ENCODE data around the gene ZFHX3. TPM values are rescaled to one million over a fixed set of nuclear protein-coding genes. Genes with fewer than 3 reads are reported as not detected.

Gene ZFHX3
- total RNA-seq, 4 donors from 2014 or later: 36.3 to 44.0 (median 38.1) TPM

DNA sequence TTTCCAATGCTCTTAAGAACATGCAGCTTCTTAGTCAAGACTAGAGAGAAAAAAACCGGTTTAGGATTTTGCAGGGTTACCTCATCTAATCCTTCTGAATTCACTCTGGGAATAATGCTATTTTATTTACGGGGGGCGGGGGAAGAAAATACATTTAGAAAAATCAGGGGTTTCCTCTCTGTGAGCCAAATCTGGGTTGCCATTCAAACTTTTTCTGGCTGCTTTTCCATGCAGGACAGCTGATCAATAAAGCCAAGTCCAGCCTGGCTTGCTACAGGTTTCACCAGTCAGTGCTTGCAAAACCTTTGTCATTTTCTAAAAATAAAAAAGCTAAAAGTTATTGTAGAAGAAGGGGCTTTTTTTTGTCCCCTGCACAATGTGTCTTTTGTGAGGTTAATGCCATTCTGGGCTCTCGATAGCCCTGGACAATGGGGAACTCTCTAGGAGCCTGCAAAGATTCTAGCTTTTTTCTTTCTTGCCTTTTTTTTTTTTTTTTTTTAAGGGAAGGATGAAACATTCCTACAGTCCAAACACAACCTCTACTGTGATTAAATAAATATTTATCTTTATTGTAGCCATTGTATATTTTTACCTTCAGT is 13.1 kb upstream of the ZFHX3 start:
- TF ChIP-seq CTCF (IDR thresholded peaks at IDR 0.05) (no peak), EP300 (IDR thresholded peaks at IDR 0.05) (no peak), POLR2A (IDR thresholded peaks at IDR 0.05) (no peak)
- DNase-seq (ENCODE audit: low spot score in 2 of 2): no peak
- peak overlapping the region in 2 of 4 donors; percentile 88 to 99 for H3K27ac ChIP-seq
- no peaks in the 10 kb centered on the region for H3K9me3 ChIP-seq
- H3K4me1 ChIP-seq: peaks cover 0 to 66% (median 18%) of the 10 kb centered on the region in 4 donors
- 61 to 70% methylated on average over 4 of the region's 4 CpGs for WGBS, 2 donors
- no peaks in the 10 kb centered on the region for H3K36me3 ChIP-seq
- peaks cover 0 to 25% of the 10 kb centered on the region in 2 donors for H3K27me3 ChIP-seq
- H3K4me3 ChIP-seq: peak overlapping the region in 1 of 4 donors; percentile 83

DNA sequence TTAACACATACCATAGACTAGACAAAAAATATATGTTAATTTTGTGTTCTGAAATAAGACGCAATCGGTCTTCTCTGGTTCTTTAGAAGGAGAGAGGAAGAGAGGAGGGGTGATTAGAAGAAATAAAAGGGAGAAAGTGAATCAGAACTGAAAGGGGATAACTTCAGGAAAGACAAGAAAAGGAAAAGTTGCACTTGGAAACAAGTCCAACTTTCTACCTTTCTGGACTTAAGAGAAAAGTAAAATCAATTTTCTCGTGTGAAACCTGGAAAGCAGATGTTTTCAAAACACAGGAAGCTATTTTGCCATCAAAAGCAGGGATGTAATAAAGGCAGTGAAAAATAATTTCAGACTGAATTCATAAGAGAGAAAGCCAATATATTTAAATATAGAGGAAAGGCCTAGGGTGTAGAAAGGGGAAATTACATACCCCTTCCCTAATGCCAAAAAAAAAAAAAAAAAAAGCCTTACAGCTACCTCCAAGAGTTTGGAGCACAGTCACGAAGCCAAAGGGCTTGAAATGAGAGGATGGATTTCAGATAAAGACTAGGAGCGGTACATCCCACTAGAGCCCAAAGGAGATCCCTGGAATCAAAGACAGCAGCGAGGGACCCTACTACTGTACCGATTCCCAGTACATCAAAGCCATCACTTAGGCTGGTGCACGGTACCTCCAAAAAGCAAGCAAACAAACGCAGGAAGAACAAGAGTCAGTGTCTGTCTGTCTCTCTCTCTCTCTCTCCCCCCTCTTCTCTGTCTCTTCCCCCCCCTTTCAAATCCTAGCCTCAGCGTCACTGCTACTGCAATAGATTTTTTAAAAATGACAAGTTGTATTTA is 12.1 kb upstream of the ZFHX3 start:
- WGBS, 2 donors: 65 to 70% methylated on average over 10 of the region's 10 CpGs

GRCh38 chr16:73058616-73059409 is 10.9 kb upstream of the ZFHX3 start:
- H3K9me3 ChIP-seq: no peaks in the 10 kb centered on the region
- no peak for TF ChIP-seq CTCF (IDR thresholded peaks at IDR 0.05)
- TF ChIP-seq POLR2A (IDR thresholded peaks at IDR 0.05): no peak
- peak in 1 of 2 donors; percentile 34 for TF ChIP-seq EP300 (IDR thresholded peaks at IDR 0.05)
- H3K4me3 ChIP-seq: peak overlapping the region; percentile 48 to 83 (median 56)
- H3K4me1 ChIP-seq: peaks cover 0 to 66% (median 28%) of the 10 kb centered on the region in 4 donors
- peaks cover 0 to 6% of the 10 kb centered on the region in 2 donors for H3K27me3 ChIP-seq
- no peak for DNase-seq (ENCODE audit: low spot score in 2 of 2)
- no peaks in the 10 kb centered on the region for H3K36me3 ChIP-seq
- WGBS, 2 donors: 0% methylated on average over 31 to 43 of the region's 72 CpGs
- H3K27ac ChIP-seq: peak overlapping the region; percentile 82 to 99 (median 89)

More for the DNA sequence above, 12.1 kb upstream of the ZFHX3 start:
- Histone ChIP-seq H3K4me1 (peaks cover 0 to 66% (median 20%) of the 10 kb centered on the region in 4 donors), H3K27ac (peak overlapping the region; percentile 82 to 99 (median 89)), H3K9me3 (no peaks in the 10 kb centered on the region), H3K4me3 (peak overlapping the region; percentile 1 to 83 (median 28)), H3K27me3 (peaks cover 0 to 17% of the 10 kb centered on the region in 2 donors), H3K36me3 (no peaks in the 10 kb centered on the region)
- no peak for DNase-seq (ENCODE audit: low spot score in 2 of 2)
- TF ChIP-seq POLR2A (IDR thresholded peaks at IDR 0.05): no peak
- TF ChIP-seq EP300 (IDR thresholded peaks at IDR 0.05): no peak
- no peak for TF ChIP-seq CTCF (IDR thresholded peaks at IDR 0.05)

GRCh38 chr16:73058221-73058615 is 10.3 kb upstream of the ZFHX3 start:
- no peak for DNase-seq (ENCODE audit: low spot score in 2 of 2)
- no peaks in the 10 kb centered on the region for H3K9me3 ChIP-seq
- H3K27me3 ChIP-seq: peaks cover 0 to 5% of the 10 kb centered on the region in 2 donors
- TF ChIP-seq POLR2A (IDR thresholded peaks at IDR 0.05): no peak
- no peak for TF ChIP-seq CTCF (IDR thresholded peaks at IDR 0.05)
- TF ChIP-seq EP300 (IDR thresholded peaks at IDR 0.05): no peak
- H3K4me1 ChIP-seq: peaks cover 0 to 66% (median 31%) of the 10 kb centered on the region in 4 donors
- H3K4me3 ChIP-seq: peak overlapping the region; percentile 47 to 83 (median 54)
- WGBS, 2 donors: 0 to 1% methylated on average over 43 to 44 of the region's 61 CpGs
- no peaks in the 10 kb centered on the region for H3K36me3 ChIP-seq
- peak overlapping the region; percentile 82 to 99 (median 89) for H3K27ac ChIP-seq

All from tibial nerve (tissue), 4 donors.